Measurements from ENCODE around the gene CFAP54. TPM values are rescaled to one million over a fixed set of nuclear protein-coding genes. Genes with fewer than 3 reads are reported as not detected.
A peak's percentile ranks its signal among the peaks of the same experiment; 100 is the strongest.

CFAP54 gene
- total RNA-seq, 3 donors from 2014 or later = 0.43 to 1.9 (median 0.82) TPM

DNA sequence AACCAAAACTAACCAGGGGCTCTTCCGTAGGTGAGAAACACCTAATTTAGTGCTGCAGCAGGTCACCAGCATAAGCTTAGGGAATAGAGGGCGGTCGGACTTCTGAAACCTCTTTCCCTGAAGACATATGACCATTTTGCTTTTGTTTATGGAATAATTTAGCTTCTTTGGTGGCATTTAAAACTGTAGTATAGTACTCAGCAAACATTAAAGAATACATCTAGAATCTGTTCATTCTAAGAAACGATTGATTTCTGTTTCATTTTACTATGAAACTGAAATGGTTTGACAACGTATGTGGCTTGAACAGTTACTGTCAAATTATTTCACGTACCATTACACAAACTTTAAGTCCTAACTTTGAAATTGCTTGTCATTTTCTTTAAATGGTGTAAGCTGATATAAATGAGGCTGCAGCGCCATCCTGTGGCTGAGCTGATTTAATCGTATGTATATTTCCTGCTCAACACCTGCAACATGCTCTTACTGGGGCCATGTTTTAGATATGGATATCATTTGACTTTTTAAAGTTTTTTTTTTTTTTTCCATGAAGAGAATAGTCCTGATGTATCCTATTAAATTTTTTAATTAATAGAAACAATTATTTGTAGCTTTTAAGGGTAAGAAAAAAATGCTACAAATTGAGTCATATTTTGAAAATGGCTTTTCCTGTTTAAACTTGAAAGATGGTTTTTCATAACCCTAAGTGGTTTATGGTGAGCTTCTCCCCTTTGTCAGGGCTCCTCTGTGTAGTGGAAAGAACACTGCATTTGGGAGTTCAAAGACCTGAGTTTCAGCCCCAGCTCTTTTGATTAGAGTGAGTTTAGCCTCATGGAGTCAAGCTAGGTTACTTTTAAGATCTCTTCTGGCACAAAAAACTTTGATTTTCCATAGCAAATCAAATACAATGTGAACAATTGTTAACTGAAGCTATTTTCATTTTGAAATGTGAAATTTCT, 27.4 kb downstream of the CFAP54 start:
- ATAC-seq (peak; percentile 81), DNase-seq (peak in 2 of 3 donors; percentile 71 to 92)
- TF ChIP-seq, protein P1, sequence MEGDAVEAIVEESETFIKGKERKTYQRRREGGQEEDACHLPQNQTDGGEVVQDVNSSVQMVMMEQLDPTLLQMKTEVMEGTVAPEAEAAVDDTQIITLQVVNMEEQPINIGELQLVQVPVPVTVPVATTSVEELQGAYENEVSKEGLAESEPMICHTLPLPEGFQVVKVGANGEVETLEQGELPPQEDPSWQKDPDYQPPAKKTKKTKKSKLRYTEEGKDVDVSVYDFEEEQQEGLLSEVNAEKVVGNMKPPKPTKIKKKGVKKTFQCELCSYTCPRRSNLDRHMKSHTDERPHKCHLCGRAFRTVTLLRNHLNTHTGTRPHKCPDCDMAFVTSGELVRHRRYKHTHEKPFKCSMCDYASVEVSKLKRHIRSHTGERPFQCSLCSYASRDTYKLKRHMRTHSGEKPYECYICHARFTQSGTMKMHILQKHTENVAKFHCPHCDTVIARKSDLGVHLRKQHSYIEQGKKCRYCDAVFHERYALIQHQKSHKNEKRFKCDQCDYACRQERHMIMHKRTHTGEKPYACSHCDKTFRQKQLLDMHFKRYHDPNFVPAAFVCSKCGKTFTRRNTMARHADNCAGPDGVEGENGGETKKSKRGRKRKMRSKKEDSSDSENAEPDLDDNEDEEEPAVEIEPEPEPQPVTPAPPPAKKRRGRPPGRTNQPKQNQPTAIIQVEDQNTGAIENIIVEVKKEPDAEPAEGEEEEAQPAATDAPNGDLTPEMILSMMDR (IDR thresholded peaks at IDR 0.05) = no peak
- Histone ChIP-seq H3K36me3 (ENCODE audit: low read depth) (no peaks in the 10 kb centered on the region), H3K4me3 (no peak overlapping the region), H3K4me1 (ENCODE audit: low read depth) (no peaks in the 10 kb centered on the region), H3K9me3 (no peaks in the 10 kb centered on the region)
- intact Hi-C loops (cut with DNase I, micrococcal nuclease) = loop anchor here (5.0 kb wide), 1 partner anchor 454 kb away; no protein-coding TSS in a partner anchor

DNA sequence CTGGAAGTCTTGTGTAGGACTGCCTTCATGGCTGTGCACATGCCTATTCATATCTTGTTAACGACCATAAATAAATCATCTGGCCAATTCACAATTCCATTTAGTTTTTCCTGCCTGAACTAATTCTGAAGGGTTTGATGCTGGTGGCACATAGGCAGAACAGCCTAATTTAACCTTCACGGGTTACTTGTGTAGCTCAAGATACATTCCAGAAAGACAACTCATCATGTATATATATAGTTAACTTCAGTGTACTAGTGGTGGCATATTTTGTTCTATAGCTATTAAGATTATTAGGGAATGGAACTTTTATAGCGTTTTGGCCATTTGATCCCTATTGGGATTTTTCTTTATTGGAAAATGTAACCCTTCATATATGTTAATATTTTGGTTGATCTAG, 31.4 kb downstream of the CFAP54 start:
- H3K4me1 ChIP-seq (ENCODE audit: low read depth) = no peaks in the 10 kb centered on the region
- H3K9me3 ChIP-seq = no peaks in the 10 kb centered on the region
- DNase-seq (no peak), ATAC-seq (no peak)
- TF ChIP-seq, protein P1 (IDR thresholded peaks at IDR 0.05) = no peak
- intact Hi-C loops (cut with DNase I, micrococcal nuclease) = no loop called here
- no peak overlapping the region for H3K4me3 ChIP-seq
- H3K36me3 ChIP-seq (ENCODE audit: low read depth) = no peaks in the 10 kb centered on the region

DNA sequence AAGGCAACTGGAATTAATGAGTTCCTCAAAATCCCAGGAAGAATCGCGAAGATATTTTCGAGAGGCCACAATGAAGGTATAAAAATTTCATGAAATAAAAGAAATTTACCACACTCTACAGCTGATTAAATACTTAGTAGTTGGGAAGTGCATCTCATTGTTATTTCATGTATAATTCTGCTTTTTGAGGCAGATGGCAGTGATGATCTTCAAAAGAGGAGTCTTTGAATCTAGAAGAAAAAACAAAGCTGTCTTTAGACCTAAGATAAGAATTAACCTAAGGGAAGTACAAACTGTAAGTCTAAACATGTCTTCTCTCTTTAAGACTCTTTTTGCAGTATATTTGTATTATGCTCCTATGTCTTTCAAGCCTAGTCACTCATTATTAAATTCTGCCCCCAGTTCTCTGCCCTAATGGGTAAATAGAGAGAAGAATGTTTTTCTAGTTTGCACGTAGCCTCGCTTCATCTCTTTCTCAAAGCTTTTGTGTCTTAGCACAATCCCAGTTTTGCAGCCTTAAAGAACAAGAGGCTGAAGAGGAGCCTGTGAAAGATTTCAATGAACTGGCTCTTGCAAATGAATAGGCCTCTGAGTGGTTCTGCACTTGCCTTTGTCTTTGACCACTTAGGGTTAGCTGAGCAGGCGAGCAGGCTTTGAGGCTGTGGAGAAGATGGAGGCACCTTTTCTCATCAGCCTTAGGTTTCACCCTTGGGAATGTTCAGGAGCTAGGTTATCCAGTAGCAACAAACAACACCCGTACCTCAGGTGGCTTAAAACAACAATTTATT, 32.7 kb downstream of the CFAP54 start:
- DNase-seq = no peak
- H3K4me3 ChIP-seq = no peak overlapping the region
- TF ChIP-seq, protein P1 (IDR thresholded peaks at IDR 0.05) = no peak
- ATAC-seq = no peak
- no peaks in the 10 kb centered on the region for H3K36me3 ChIP-seq (ENCODE audit: low read depth)
- no peaks in the 10 kb centered on the region for H3K9me3 ChIP-seq
- intact Hi-C loops (cut with DNase I, micrococcal nuclease) = no loop called here
- no peaks in the 10 kb centered on the region for H3K4me1 ChIP-seq (ENCODE audit: low read depth)

DNA sequence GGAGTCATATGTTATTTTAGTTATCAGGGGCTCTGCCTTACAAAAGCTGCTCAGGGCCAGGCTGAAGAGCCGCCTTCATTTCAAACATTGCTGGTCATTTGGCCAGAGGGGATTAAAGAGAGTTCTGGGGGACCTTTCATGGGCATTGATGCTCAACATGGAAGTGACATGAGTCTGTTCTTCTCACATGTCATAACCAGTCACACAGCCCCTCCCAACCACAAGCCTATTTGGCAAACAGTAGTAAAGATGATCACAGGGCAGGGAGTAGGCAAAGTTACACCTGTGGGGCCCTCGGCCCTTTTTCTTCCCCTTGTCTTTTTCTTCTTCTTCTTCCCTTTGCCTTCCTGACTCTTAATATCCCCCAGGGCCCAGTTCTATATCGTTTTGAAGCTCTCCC, 33.3 kb downstream of the CFAP54 start:
- H3K4me1 ChIP-seq (ENCODE audit: low read depth) = no peaks in the 10 kb centered on the region
- no peak for ATAC-seq
- no peaks in the 10 kb centered on the region for H3K36me3 ChIP-seq (ENCODE audit: low read depth)
- DNase-seq = no peak
- intact Hi-C loops (cut with DNase I, micrococcal nuclease) = no loop called here
- TF ChIP-seq, protein P1 (IDR thresholded peaks at IDR 0.05) = no peak
- H3K9me3 ChIP-seq = no peaks in the 10 kb centered on the region
- H3K4me3 ChIP-seq = no peak overlapping the region

DNA sequence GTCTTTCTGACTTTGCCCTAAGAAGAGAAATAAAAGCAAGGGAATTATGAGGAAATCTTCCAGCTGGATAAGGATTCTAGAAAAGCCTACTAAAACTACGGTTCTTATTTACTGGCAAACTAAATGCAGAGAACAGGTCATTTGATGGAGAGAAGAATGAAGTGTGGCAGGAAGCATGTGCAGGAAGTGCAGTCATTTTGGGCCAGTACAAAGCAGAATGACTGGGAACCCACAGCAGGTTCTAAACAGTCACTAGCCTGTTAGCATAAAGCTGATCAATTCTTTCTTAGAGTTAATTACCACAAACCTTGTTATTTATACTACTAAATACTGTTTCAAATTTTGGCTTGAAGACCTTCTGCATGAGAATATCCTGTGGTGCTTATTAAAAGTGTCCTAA, 36.7 kb downstream of the CFAP54 start:
- DNase-seq (no peak), ATAC-seq (no peak)
- intact Hi-C loops (cut with DNase I, micrococcal nuclease) = no loop called here
- H3K9me3 ChIP-seq = no peaks in the 10 kb centered on the region
- no peak overlapping the region for H3K4me3 ChIP-seq
- TF ChIP-seq, protein P1 (IDR thresholded peaks at IDR 0.05) = no peak
- H3K36me3 ChIP-seq (ENCODE audit: low read depth) = no peaks in the 10 kb centered on the region
- no peaks in the 10 kb centered on the region for H3K4me1 ChIP-seq (ENCODE audit: low read depth)

Data from mucosa of descending colon (tissue), 3 donors.